SW480 (cell line): Measurements from ENCODE around the gene HIF1A.
"Not testable (repeated sequence)": the region's sequence is repeated elsewhere in the genome, so short reads cannot be mapped to it uniquely, and the experiment has no call there.

Source experiments
- DNase-seq: peaks from one replicate; pipeline ENCODE4 v3.0.0-alpha.2; 2016; ENCODE audit warnings: low spot score

The HIF1A gene

GRCh38 chr14:61749264-61749663, 54.0 kb downstream of the HIF1A start:
- DNase-seq, result no peak

- DNase-seq, result peak; percentile 11
These were observed 54.6 kb downstream of the HIF1A start for GRCh38 chr14:61749867-61750266.

GRCh38 chr14:61750708-61751474, 55.6 kb downstream of the HIF1A start:
- DNase-seq, result peak; percentile 84

- no peak for DNase-seq
These were observed 56.2 kb downstream of the HIF1A start for GRCh38 chr14:61751475-61751989.

GRCh38 chr14:61752626-61753025, 57.3 kb downstream of the HIF1A start:
- DNase-seq, result no peak

GRCh38 chr14:61753631-61754030, 58.3 kb downstream of the HIF1A start:
- DNase-seq, result no peak

- no peak for DNase-seq
These were observed 59.5 kb downstream of the HIF1A start for GRCh38 chr14:61754627-61755381.

GRCh38 chr14:61755382-61755742, 60.0 kb downstream of the HIF1A start:
- DNase-seq, result not testable (repeated sequence)

- DNase-seq, result no peak
These were observed 60.8 kb downstream of the HIF1A start for GRCh38 chr14:61756135-61756534.

GRCh38 chr14:61759878-61760277, 64.6 kb downstream of the HIF1A start:
- DNase-seq, result no peak

- no peak for DNase-seq
These were observed 66.2 kb downstream of the HIF1A start for GRCh38 chr14:61761557-61761956.

- DNase-seq, result peak; percentile 94
These were observed 66.9 kb downstream of the HIF1A start, which contains the start of gene SNAPC1 for GRCh38 chr14:61761959-61762786. TSS of gene SNAPC1 (plus strand) at chr14:61762420. CDS start at chr14:61762461, 41 bp downstream.

- no peak for DNase-seq
These were observed 69.2 kb downstream of the HIF1A start for GRCh38 chr14:61764342-61765122.

- no peak for DNase-seq
These were observed 70.1 kb downstream of the HIF1A start for GRCh38 chr14:61765225-61765943.

GRCh38 chr14:61766151-61766550, 70.8 kb downstream of the HIF1A start:
- no peak for DNase-seq

GRCh38 chr14:61768240-61768639, 72.9 kb downstream of the HIF1A start:
- DNase-seq, result no peak

- no peak for DNase-seq
These were observed 74.6 kb downstream of the HIF1A start for GRCh38 chr14:61769893-61770292.

- DNase-seq, result no peak
These were observed 79.5 kb downstream of the HIF1A start for GRCh38 chr14:61774861-61775260.

- no peak for DNase-seq
These were observed 84.8 kb downstream of the HIF1A start for GRCh38 chr14:61780125-61780524.

- DNase-seq, result no peak
These were observed 102.0 kb downstream of the HIF1A start for GRCh38 chr14:61797309-61797708.
